MCF 10A (cell line): ENCODE measurements around the gene DENND2D. TPM values are rescaled to one million over a fixed set of nuclear protein-coding genes. Genes with fewer than 3 reads are reported as not detected.
A peak's percentile ranks its signal among the peaks of the same experiment; 100 is the strongest.

Experiments used
- BruUV-seq: library from RNA; stranded (reverse); fragments of 400-500 nt; replicated peaks from 2 replicates; lab custom pipeline; 2021; lab: Mats Ljungman, UMichigan
- CTCF ChIA-PET: fragments of 300-600 bp; sonication (Branson Sonifier 250); formaldehyde crosslinking; extraction: SDS; loops from one replicate; lab custom pipeline; 2021; ENCODE audit warnings: antibody characterized with exemption, inconsistent platforms; lab: Yijun Ruan, JAX
- POLR2A ChIA-PET: fragments of 300-600, 350-650 bp; sonication (Branson Sonifier 250); formaldehyde crosslinking; extraction: SDS; loops from one replicate; lab custom pipeline; 2020; ENCODE audit warnings: antibody characterized with exemption, inconsistent platforms; lab: Yijun Ruan, JAX
- DNase-seq: peaks from one replicate; pipeline ENCODE4 v3.0.0-alpha.2; 2018; ENCODE audit not compliant: unreplicated experiment
- H3K27ac Mint-ChIP-seq: one replicate; pipeline ENCODE4 v1.8.0; 2022; ENCODE audit warnings: mild to moderate bottlenecking, low read depth, mixed read lengths; ENCODE audit not compliant: unreplicated experiment
- H3K27me3 Mint-ChIP-seq: one replicate; pipeline ENCODE4 v1.8.0; 2022; ENCODE audit warnings: mixed read lengths; ENCODE audit not compliant: insufficient read depth, unreplicated experiment
- H3K36me3 Mint-ChIP-seq: one replicate; pipeline ENCODE4 v1.8.0; 2022; ENCODE audit warnings: mild to moderate bottlenecking, moderate library complexity, mixed read lengths; ENCODE audit not compliant: insufficient read depth, unreplicated experiment
- H3K4me1 Mint-ChIP-seq: one replicate; pipeline ENCODE4 v1.8.0; 2022; ENCODE audit warnings: mixed read lengths; ENCODE audit not compliant: insufficient read depth, unreplicated experiment
- H3K4me3 Mint-ChIP-seq: one replicate; pipeline ENCODE4 v1.8.0; 2022; ENCODE audit warnings: mild to moderate bottlenecking, moderate library complexity, mixed read lengths; ENCODE audit not compliant: unreplicated experiment
- H3K9me3 Mint-ChIP-seq: one replicate; pipeline ENCODE4 v1.8.0; 2022; ENCODE audit warnings: mixed read lengths; ENCODE audit not compliant: unreplicated experiment
- intact Hi-C: fragments of 100-400 bp; cut with micrococcal nuclease; formaldehyde crosslinking; loops from 2 replicates; pipeline ENCODE4 v1.14.1; 2022
- total RNA-seq: library from RNA; stranded (reverse); gene quantifications from 2 replicates; pipeline ENCODE4 v1.2.3, GENCODE V29; 2022
- TF ChIP-seq, protein P1 (sequence below): fragments of 200-600 bp; IDR thresholded peaks from one replicate; pipeline ENCODE4 v1.8.0; 2022; ENCODE audit warnings: antibody characterized with exemption, mild to moderate bottlenecking; ENCODE audit not compliant: unreplicated experiment

Gene DENND2D
- total RNA-seq, 1 experiment from 2014 or later: 6.0 TPM

DNA sequence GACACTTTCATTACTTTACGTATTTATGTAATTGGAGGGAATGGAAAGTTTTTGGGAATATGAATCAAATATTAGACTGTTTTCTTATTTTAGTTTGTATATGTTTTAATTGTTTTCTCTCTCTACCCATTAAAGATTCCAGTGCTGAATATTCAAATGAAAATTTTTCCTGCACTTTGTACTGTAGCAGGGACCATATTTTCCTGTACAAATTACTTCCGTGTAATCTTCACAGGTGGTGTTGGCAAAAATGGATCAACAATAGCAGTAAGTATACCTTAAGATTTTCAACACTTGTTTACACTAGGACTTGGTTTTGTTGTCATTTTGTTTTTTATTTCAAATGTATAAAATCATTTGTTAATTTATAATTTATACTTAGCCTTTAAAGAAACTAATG lies 18.4 kb downstream of the DENND2D start:
- Mint-ChIP-seq H3K27ac (peak overlapping the region; percentile 39), H3K4me1 (no peaks in the 10 kb centered on the region), H3K27me3 (no peaks in the 10 kb centered on the region), H3K9me3 (no peaks in the 10 kb centered on the region), H3K4me3 (no peak overlapping the region), H3K36me3 (peaks cover 89% of the 10 kb centered on the region)
- intact Hi-C loops: no loop called here
- TF ChIP-seq, protein P1, sequence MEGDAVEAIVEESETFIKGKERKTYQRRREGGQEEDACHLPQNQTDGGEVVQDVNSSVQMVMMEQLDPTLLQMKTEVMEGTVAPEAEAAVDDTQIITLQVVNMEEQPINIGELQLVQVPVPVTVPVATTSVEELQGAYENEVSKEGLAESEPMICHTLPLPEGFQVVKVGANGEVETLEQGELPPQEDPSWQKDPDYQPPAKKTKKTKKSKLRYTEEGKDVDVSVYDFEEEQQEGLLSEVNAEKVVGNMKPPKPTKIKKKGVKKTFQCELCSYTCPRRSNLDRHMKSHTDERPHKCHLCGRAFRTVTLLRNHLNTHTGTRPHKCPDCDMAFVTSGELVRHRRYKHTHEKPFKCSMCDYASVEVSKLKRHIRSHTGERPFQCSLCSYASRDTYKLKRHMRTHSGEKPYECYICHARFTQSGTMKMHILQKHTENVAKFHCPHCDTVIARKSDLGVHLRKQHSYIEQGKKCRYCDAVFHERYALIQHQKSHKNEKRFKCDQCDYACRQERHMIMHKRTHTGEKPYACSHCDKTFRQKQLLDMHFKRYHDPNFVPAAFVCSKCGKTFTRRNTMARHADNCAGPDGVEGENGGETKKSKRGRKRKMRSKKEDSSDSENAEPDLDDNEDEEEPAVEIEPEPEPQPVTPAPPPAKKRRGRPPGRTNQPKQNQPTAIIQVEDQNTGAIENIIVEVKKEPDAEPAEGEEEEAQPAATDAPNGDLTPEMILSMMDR: no peak
- no peak for DNase-seq
- CTCF ChIA-PET: interaction anchor here (0.8 to 1.5 kb wide), 2 partner anchors 9 to 16 kb away, joined by 3 to 6 read pairs; no protein-coding TSS in a partner anchor
- POLR2A ChIA-PET: interaction anchor here (0.6 kb wide), 1 partner anchor 129 kb away, joined by 3 read pairs; no protein-coding TSS in a partner anchor
- no TSS peak for BruUV-seq

DNA sequence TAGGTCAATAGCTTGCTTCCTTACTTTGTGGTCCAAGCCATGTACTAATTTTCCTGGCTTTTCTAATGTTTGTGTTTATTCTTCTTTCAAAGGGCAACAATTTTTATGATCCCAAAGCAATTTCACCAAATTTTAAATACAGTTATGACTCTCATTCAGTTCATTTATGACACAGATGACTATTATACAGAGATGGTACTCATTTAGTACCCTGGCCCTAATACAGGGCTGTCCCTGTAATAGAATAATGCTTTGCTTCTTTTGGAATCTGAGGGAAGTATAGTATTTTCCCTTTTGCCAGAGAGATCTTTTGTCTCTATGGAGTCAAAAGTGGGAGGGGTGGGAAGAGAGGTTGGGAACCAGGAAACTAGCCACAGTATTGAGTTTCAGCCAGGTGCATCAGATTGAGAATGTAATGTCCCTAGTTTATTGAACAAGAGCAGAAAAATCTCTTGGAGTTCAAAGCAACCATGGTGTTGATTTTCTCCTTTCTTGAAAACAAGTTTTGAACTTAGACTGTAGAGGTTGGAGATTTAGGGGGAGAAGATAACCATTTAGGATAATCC lies 20.4 kb downstream of the DENND2D start:
- intact Hi-C loops: no loop called here
- Mint-ChIP-seq H3K27ac (no peak overlapping the region), H3K27me3 (no peaks in the 10 kb centered on the region), H3K9me3 (no peaks in the 10 kb centered on the region), H3K36me3 (peaks cover 88% of the 10 kb centered on the region), H3K4me1 (no peaks in the 10 kb centered on the region), H3K4me3 (no peak overlapping the region)
- ChIA-PET POLR2A (interaction anchor here (0.9 kb wide), 1 partner anchor 41 kb away, joined by 3 read pairs; no protein-coding TSS in a partner anchor), CTCF (interaction anchor here (0.7 kb wide), 2 partner anchors 71 to 1149 kb away, joined by 3 read pairs; no protein-coding TSS in a partner anchor)
- no TSS peak for BruUV-seq
- no peak for DNase-seq
- TF ChIP-seq, protein P1: no peak

DNA sequence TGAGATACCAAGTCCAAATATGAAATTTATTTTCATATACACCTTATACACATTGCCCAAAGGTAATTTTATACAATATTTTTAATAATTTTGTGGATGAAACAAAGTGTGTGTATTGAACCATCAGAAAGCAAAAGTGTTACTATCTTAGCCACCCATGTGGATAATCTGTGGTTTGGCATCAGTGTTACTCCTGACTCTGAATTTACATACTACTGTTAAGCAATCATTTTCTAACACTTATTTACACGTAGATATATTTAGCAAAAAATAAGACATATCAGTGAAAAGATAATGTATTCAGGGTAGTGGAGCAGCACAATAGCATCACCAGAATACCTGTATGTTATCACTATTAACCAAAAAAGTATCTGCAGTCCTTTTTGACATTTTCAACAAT lies 23.8 kb downstream of the DENND2D start:
- H3K27ac Mint-ChIP-seq: no peak overlapping the region
- intact Hi-C loops: no loop called here
- no peaks in the 10 kb centered on the region for H3K9me3 Mint-ChIP-seq
- no TSS peak for BruUV-seq
- no peaks in the 10 kb centered on the region for H3K4me1 Mint-ChIP-seq
- ChIA-PET POLR2A (interaction anchor here (0.7 to 1.8 kb wide), 2 partner anchors 13 to 44 kb away, joined by 3 to 8 read pairs; no protein-coding TSS in a partner anchor), CTCF (no interaction called here)
- peaks cover 78% of the 10 kb centered on the region for H3K36me3 Mint-ChIP-seq
- H3K27me3 Mint-ChIP-seq: no peaks in the 10 kb centered on the region
- TF ChIP-seq, protein P1: no peak
- DNase-seq: no peak
- H3K4me3 Mint-ChIP-seq: no peak overlapping the region

DNA sequence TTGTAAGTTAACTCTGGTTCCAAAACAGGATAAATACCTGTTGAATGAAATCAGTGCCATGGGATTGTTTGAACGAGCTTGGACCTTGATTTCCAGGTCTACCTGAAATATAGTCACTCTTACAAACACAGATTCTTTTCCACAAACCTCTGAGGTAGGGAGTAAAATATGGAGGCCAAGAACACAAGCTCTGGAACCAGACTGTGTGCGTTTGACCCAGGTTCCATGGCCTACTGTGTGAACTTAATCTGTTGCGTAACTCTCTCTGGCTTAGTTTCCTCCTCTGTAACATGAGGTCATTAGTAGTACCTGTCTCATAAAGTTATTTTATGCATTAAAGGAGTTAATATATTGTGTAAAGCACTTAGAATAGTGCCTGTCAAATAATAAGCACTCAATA lies 25.1 kb downstream of the DENND2D start:
- TF ChIP-seq, protein P1: no peak
- ChIA-PET POLR2A (interaction anchor here (1.8 kb wide), 1 partner anchor 11 kb away, joined by 8 read pairs; no protein-coding TSS in a partner anchor), CTCF (no interaction called here)
- H3K9me3 Mint-ChIP-seq: no peaks in the 10 kb centered on the region
- no TSS peak for BruUV-seq
- intact Hi-C loops: no loop called here
- H3K27ac Mint-ChIP-seq: no peak overlapping the region
- no peak overlapping the region for H3K4me3 Mint-ChIP-seq
- no peaks in the 10 kb centered on the region for H3K27me3 Mint-ChIP-seq
- peaks cover 65% of the 10 kb centered on the region for H3K36me3 Mint-ChIP-seq
- H3K4me1 Mint-ChIP-seq: no peaks in the 10 kb centered on the region
- no peak for DNase-seq
